ENCODE measurements around the gene FRY.

FRY gene

DNA sequence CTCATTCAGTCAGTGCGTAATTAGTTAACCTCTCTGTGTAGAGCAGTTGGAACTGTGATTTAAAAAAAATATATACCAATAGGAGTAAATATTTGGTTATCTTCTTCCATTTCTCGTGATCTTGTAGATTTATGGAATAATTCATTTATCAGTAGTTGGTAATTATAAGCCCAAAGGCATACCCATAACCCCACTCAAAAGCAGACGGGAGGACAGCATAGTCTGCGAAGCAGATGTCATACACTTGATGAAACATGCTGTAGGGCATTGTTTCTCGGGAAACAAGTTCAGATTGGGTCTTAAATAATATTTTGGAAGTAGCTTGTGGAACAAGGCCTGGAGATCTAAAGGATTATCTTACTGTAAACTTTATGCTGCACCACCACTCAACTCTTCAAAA lies 119.7 kb downstream of the FRY start:
- no peaks in the 10 kb centered on the region for H3K9me3 ChIP-seq (ENCODE audit: low read depth, low read length)
- no peaks in the 10 kb centered on the region for H3K36me3 ChIP-seq (ENCODE audit: insufficient read depth, low read length)
- TF ChIP-seq FOXP2 (optimal IDR thresholded peaks at IDR 0.05; ENCODE audit: control extremely low read depth, extremely low read length, insufficient read depth) = no peak
- no peak for TF ChIP-seq POLR2AphosphoS5 (IDR thresholded peaks at IDR 0.05; ENCODE audit: borderline replicate concordance, low read depth, low read length)
- no peak for TF ChIP-seq EZH2 (IDR thresholded peaks at IDR 0.05)

GRCh38 chr13:32153056-32153455 lies 121.5 kb downstream of the FRY start:
- DNase-seq (ENCODE audit: low read depth, low spot score) = no peak
- H3K27ac ChIP-seq = no peak overlapping the region
- H3K36me3 ChIP-seq (ENCODE audit: insufficient read depth, low read length) = no peaks in the 10 kb centered on the region
- no peaks in the 10 kb centered on the region for H3K9me3 ChIP-seq (ENCODE audit: low read depth, low read length)
- no peak overlapping the region for H3K4me3 ChIP-seq
- H3K9ac ChIP-seq (ENCODE audit: insufficient read length) = no peak overlapping the region
- TF ChIP-seq POLR2AphosphoS5 (IDR thresholded peaks at IDR 0.05; ENCODE audit: borderline replicate concordance, low read depth, low read length) = no peak
- TF ChIP-seq EZH2 (IDR thresholded peaks at IDR 0.05) = no peak
- no peak for TF ChIP-seq FOXP2 (optimal IDR thresholded peaks at IDR 0.05; ENCODE audit: control extremely low read depth, extremely low read length, insufficient read depth)

More for the DNA sequence above, 119.7 kb downstream of the FRY start:
- DNase-seq (ENCODE audit: low read depth, low spot score) = no peak
- Histone ChIP-seq H3K4me3 (no peak overlapping the region), H3K27ac (no peak overlapping the region), H3K9ac (ENCODE audit: insufficient read length) (no peak overlapping the region)

GRCh38 chr13:32159137-32159869 lies 127.7 kb downstream of the FRY start:
- TF ChIP-seq POLR2AphosphoS5 (IDR thresholded peaks at IDR 0.05; ENCODE audit: borderline replicate concordance, low read depth, low read length) (no peak), FOXP2 (optimal IDR thresholded peaks at IDR 0.05; ENCODE audit: control extremely low read depth, extremely low read length, insufficient read depth) (no peak), EZH2 (IDR thresholded peaks at IDR 0.05) (no peak)
- Histone ChIP-seq H3K36me3 (ENCODE audit: insufficient read depth, low read length) (no peaks in the 10 kb centered on the region), H3K4me3 (no peak overlapping the region), H3K9me3 (ENCODE audit: low read depth, low read length) (no peaks in the 10 kb centered on the region), H3K27ac (no peak overlapping the region), H3K9ac (ENCODE audit: insufficient read length) (no peak overlapping the region)
- DNase-seq (ENCODE audit: low read depth, low spot score) = no peak

- Histone ChIP-seq H3K9ac (ENCODE audit: insufficient read length) (no peak overlapping the region), H3K9me3 (ENCODE audit: low read depth, low read length) (no peaks in the 10 kb centered on the region), H3K4me3 (no peak overlapping the region), H3K36me3 (ENCODE audit: insufficient read depth, low read length) (no peaks in the 10 kb centered on the region), H3K27ac (no peak overlapping the region)
- DNase-seq (ENCODE audit: low read depth, low spot score) = no peak
- no peak for TF ChIP-seq FOXP2 (optimal IDR thresholded peaks at IDR 0.05; ENCODE audit: control extremely low read depth, extremely low read length, insufficient read depth)
- TF ChIP-seq EZH2 (IDR thresholded peaks at IDR 0.05) = no peak
- TF ChIP-seq POLR2AphosphoS5 (IDR thresholded peaks at IDR 0.05; ENCODE audit: borderline replicate concordance, low read depth, low read length) = no peak
Observed at GRCh38 chr13:32162395-32163005, 130.9 kb downstream of the FRY start.

DNA sequence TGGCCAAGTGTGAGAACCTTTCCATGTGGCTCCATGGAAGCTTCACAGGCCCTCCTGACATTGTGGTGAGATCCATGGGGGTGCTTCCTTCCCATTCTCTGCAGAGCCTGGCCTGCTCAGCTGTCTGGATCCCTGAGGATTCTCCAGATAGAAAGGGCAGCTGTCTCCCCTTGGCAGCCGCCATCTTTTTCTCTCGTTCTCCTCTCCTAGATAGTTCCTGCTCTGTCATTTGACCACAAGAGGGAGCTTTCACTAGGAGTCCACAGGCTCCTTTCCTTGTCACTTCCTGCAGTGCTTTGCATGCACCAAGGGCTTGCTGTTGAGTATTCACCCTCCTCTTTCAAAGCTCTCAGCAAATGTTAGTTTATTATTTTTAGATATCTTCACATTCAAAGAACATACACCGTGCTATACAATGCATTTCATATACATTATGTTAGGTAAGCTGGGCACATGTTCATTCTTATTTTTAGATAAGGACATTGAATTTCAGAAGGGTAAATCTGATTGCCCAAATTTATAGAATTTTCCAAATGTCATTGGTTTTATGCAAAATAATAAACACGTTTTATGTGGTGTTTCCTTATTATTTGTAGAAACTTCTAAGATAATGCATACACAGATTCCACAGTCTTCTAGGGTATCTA lies 133.2 kb downstream of the FRY start:
- Histone ChIP-seq H3K4me3 (no peak overlapping the region), H3K9me3 (ENCODE audit: low read depth, low read length) (no peaks in the 10 kb centered on the region), H3K9ac (ENCODE audit: insufficient read length) (no peak overlapping the region), H3K36me3 (ENCODE audit: insufficient read depth, low read length) (no peaks in the 10 kb centered on the region), H3K27ac (peak overlapping the region; percentile 38; the same call in 1 of the 2 replicates)
- TF ChIP-seq EZH2 (IDR thresholded peaks at IDR 0.05) (no peak), POLR2AphosphoS5 (IDR thresholded peaks at IDR 0.05; ENCODE audit: borderline replicate concordance, low read depth, low read length) (no peak)
- DNase-seq (ENCODE audit: low read depth, low spot score) = peak; percentile 58

DNA sequence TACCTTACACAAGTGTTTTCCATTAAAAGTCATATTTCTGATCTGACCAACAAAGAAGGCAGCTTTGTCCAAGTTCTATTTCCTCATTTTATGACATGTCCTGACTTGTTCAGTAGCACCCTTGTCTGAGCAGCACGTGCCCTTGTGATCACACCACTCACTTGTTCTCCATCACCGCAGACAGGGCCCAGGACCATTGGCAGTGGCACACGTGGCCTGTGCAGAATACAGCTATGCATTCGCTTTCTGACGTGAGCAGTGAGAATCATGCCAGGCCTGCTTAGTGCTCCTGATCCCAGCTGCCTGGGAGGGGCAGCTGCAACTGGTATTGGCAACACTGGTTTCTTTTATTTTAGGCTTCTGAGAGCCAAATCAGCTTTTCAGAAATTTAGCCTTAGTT lies 134.2 kb downstream of the FRY start:
- Histone ChIP-seq H3K9ac (ENCODE audit: insufficient read length) (no peak overlapping the region), H3K9me3 (ENCODE audit: low read depth, low read length) (no peaks in the 10 kb centered on the region), H3K27ac (no peak overlapping the region), H3K4me3 (no peak overlapping the region), H3K36me3 (ENCODE audit: insufficient read depth, low read length) (no peaks in the 10 kb centered on the region)
- DNase-seq (ENCODE audit: low read depth, low spot score) = no peak
- no peak for TF ChIP-seq POLR2AphosphoS5 (IDR thresholded peaks at IDR 0.05; ENCODE audit: borderline replicate concordance, low read depth, low read length)
- TF ChIP-seq FOXP2 (optimal IDR thresholded peaks at IDR 0.05; ENCODE audit: control extremely low read depth, extremely low read length, insufficient read depth) = no peak
- TF ChIP-seq EZH2 (IDR thresholded peaks at IDR 0.05) = no peak

- no peak for DNase-seq (ENCODE audit: low read depth, low spot score)
- no peak for TF ChIP-seq FOXP2 (optimal IDR thresholded peaks at IDR 0.05; ENCODE audit: control extremely low read depth, extremely low read length, insufficient read depth)
- no peak for TF ChIP-seq EZH2 (IDR thresholded peaks at IDR 0.05)
- TF ChIP-seq POLR2AphosphoS5 (IDR thresholded peaks at IDR 0.05; ENCODE audit: borderline replicate concordance, low read depth, low read length) = no peak
- Histone ChIP-seq H3K9me3 (ENCODE audit: low read depth, low read length) (no peaks in the 10 kb centered on the region), H3K36me3 (ENCODE audit: insufficient read depth, low read length) (no peaks in the 10 kb centered on the region), H3K27ac (no peak overlapping the region), H3K4me3 (no peak overlapping the region), H3K9ac (ENCODE audit: insufficient read length) (no peak overlapping the region)
Observed at GRCh38 chr13:32168131-32168530, 136.6 kb downstream of the FRY start.

GRCh38 chr13:32170841-32171240 lies 139.3 kb downstream of the FRY start:
- Histone ChIP-seq H3K9me3 (ENCODE audit: low read depth, low read length) (no peaks in the 10 kb centered on the region), H3K27ac (no peak overlapping the region), H3K36me3 (ENCODE audit: insufficient read depth, low read length) (no peaks in the 10 kb centered on the region), H3K9ac (ENCODE audit: insufficient read length) (no peak overlapping the region), H3K4me3 (no peak overlapping the region)
- TF ChIP-seq POLR2AphosphoS5 (IDR thresholded peaks at IDR 0.05; ENCODE audit: borderline replicate concordance, low read depth, low read length) = no peak
- no peak for TF ChIP-seq EZH2 (IDR thresholded peaks at IDR 0.05)
- TF ChIP-seq FOXP2 (optimal IDR thresholded peaks at IDR 0.05; ENCODE audit: control extremely low read depth, extremely low read length, insufficient read depth) = no peak
- no peak for DNase-seq (ENCODE audit: low read depth, low spot score)
